Endothelial cell of umbilical vein (primary cell): ENCODE results near the gene ITFG1. TPM values are rescaled to one million over a fixed set of nuclear protein-coding genes. Genes with fewer than 3 reads are reported as not detected.

Source experiments
- BruUV-seq: library from RNA; stranded (reverse); fragments of 400-500 nt; replicated peaks from 2 replicates; lab custom pipeline; 2021; lab: Mats Ljungman, UMichigan
- CTCF ChIA-PET: fragments of 300-600, 350-600 bp; sonication (Branson Sonifier 250); formaldehyde crosslinking; loops from one replicate; lab custom pipeline; 2021; ENCODE audit warnings: antibody characterized with exemption, inconsistent platforms; lab: Charles Lee
- POLR2A ChIA-PET: fragments of 300-600, 350-600 bp; sonication (Branson Sonifier 250); formaldehyde crosslinking; loops from one replicate; lab custom pipeline; 2021; ENCODE audit warnings: antibody characterized with exemption, inconsistent platforms; lab: Charles Lee
- DNase-seq: peaks from one replicate; pipeline ENCODE4 v3.0.0-alpha.2; 2011; ENCODE audit warnings: low read depth, low spot score
- FAIRE-seq: peaks from 2 replicates; lab custom pipeline; 2011; peaks lifted over from hg19 to GRCh38; lab: Jason Lieb, UNC
- H2AFZ ChIP-seq: 2 replicates; pipeline ENCODE4 v1.6.0; 2012; ENCODE audit warnings: low read depth, low read length, control low read depth, inconsistent platforms
- H3K27ac ChIP-seq: 2 replicates; pipeline ENCODE4 v1.5.1; 2011; ENCODE audit warnings: low read depth, mild to moderate bottlenecking, control low read depth, low read length, moderate library complexity; ENCODE audit not compliant: insufficient read depth
- H3K27me3 ChIP-seq, 2 experiments: 2 replicates each; pipeline versions ENCODE4 v1.6.0 to v1.6.1; 2011; ENCODE audit warnings: low read length in 2 of 2, mixed read lengths in 1 of 2; ENCODE audit not compliant: control insufficient read depth in 2 of 2, insufficient read depth in 2 of 2
- H3K36me3 ChIP-seq, 2 experiments: 2 replicates in 1 of 2; 3 replicates in 1 of 2; pipeline ENCODE4 v1.5.1; 2011; ENCODE audit warnings: low read length in 2 of 2, mild to moderate bottlenecking in 1 of 2, moderate library complexity in 1 of 2; ENCODE audit not compliant: control insufficient read depth in 2 of 2, insufficient read depth in 2 of 2; ENCODE audit errors: extremely low read depth in 1 of 2
- H3K4me1 ChIP-seq: 3 replicates; pipeline ENCODE4 v1.5.1; 2011; ENCODE audit warnings: mild to moderate bottlenecking, low read length; ENCODE audit not compliant: control insufficient read depth, insufficient read depth; ENCODE audit errors: extremely low read depth
- H3K4me2 ChIP-seq: 2 replicates; pipeline ENCODE4 v1.6.1; 2011; ENCODE audit warnings: low read length, control low read depth, mixed read lengths; ENCODE audit not compliant: insufficient read depth
- H3K4me3 ChIP-seq, 3 experiments: fragments of 200-600 bp in 1 of 3; sonication (generic), shearing (Covaris generic) in 1 of 3; replicated peaks in 1 of 3; 2 replicates each; pipeline ENCODE4 v1.5.1; 2011 to 2016; ENCODE audit warnings: control low read depth in 3 of 3, low read length in 3 of 3, mild to moderate bottlenecking in 2 of 3, inconsistent platforms in 1 of 3, low read depth in 1 of 3, moderate library complexity in 1 of 3; ENCODE audit not compliant: insufficient read depth in 1 of 3
- H3K79me2 ChIP-seq: 2 replicates; pipeline ENCODE4 v1.6.0; 2012; ENCODE audit warnings: low read length, inconsistent platforms; ENCODE audit not compliant: control insufficient read depth, insufficient read depth
- H3K9ac ChIP-seq: replicated peaks from 2 replicates; pipeline ENCODE3; 2011; ENCODE audit warnings: low read length, control low read depth; ENCODE audit not compliant: insufficient read depth; ENCODE audit errors: extremely low read depth
- H3K9me1 ChIP-seq: replicated peaks from 3 replicates; pipeline ENCODE4 v1.6.0; 2011; ENCODE audit warnings: mild to moderate bottlenecking, low read length; ENCODE audit not compliant: control insufficient read depth, insufficient read depth; ENCODE audit errors: extremely low read depth
- H3K9me3 ChIP-seq: replicated peaks from 2 replicates; pipeline ENCODE4 v1.5.1; 2012; ENCODE audit warnings: low read length, inconsistent platforms; ENCODE audit not compliant: control insufficient read depth, insufficient read depth
- H4K20me1 ChIP-seq: replicated peaks from 2 replicates; pipeline ENCODE3; 2011; ENCODE audit warnings: mild to moderate bottlenecking, low read length; ENCODE audit not compliant: control insufficient read depth, insufficient read depth; ENCODE audit errors: extremely low read depth
- EZH2 ChIP-seq: IDR thresholded peaks from 2 replicates; pipeline ENCODE4 v1.6.1; 2012; ENCODE audit warnings: borderline replicate concordance, low read depth, mild to moderate bottlenecking, moderate library complexity, low read length, inconsistent platforms; ENCODE audit not compliant: severe bottlenecking
- FOS ChIP-seq: IDR thresholded peaks from 2 replicates; pipeline ENCODE4 v1.6.1; 2011; ENCODE audit warnings: mild to moderate bottlenecking, low read length, moderate library complexity, borderline replicate concordance; ENCODE audit not compliant: insufficient read depth
- GATA2 ChIP-seq: IDR thresholded peaks from 2 replicates; pipeline ENCODE4 v1.7.0; 2011; ENCODE audit warnings: low read depth, mild to moderate bottlenecking, moderate library complexity, mixed read lengths, low read length; ENCODE audit not compliant: insufficient read length, insufficient read depth
- JUN ChIP-seq: IDR thresholded peaks from 2 replicates; pipeline ENCODE4 v1.6.1; 2011; ENCODE audit warnings: borderline replicate concordance, low read depth; ENCODE audit not compliant: insufficient read length, insufficient read depth
- MYC ChIP-seq: IDR thresholded peaks from one replicate; pipeline ENCODE4 v1.6.1; 2011; ENCODE audit warnings: mild to moderate bottlenecking, low read depth, low read length
- POLR2A ChIP-seq: IDR thresholded peaks from 2 replicates; pipeline ENCODE4 v1.6.1; 2012; ENCODE audit warnings: low read depth, mild to moderate bottlenecking, control low read depth, low read length
- POLR2AphosphoS5 ChIP-seq: IDR thresholded peaks from 2 replicates; pipeline ENCODE4 v1.6.1; 2012; ENCODE audit warnings: low read depth, mild to moderate bottlenecking, control low read depth, low read length, moderate library complexity; ENCODE audit not compliant: insufficient read depth
- dilution Hi-C: fragments of 300-500 bp; cut with MboI; formaldehyde crosslinking; loops from one replicate; pipeline ENCODE4 v1.15.0; 2019; ENCODE audit warnings: low sequenced_read_pairs; ENCODE audit not compliant: extremely low pct_ligation_motif_present
- intact Hi-C: fragments of 100-400 bp; cut with micrococcal nuclease; formaldehyde crosslinking; loops from one replicate; pipeline ENCODE4 v1.10.0; 2022
- polyA plus RNA-seq, 4 experiments: library from polyadenylated mRNA; depleted of rRNA in 3 of 4; stranded (reverse) in 3 of 4; unstranded in 1 of 4; fragments of >200 nt; gene quantifications; 2 replicates each; pipeline versions ENCODE4 v1.2.1 to v1.2.3, GENCODE V29; 2011 to 2012; ENCODE audit warnings: missing spikeins in 1 of 4
- total RNA-seq: library from RNA; stranded (reverse); gene quantifications from 2 replicates; pipeline ENCODE4 v1.2.3, GENCODE V29; 2021
- TF ChIP-seq, protein P1 (sequence below): IDR thresholded peaks from 2 replicates; pipeline ENCODE4 v1.6.1; 2011; ENCODE audit not compliant: insufficient read depth, insufficient read length
- TF ChIP-seq, protein P2 (sequence below), 2 donors: IDR thresholded peaks; 1 replicate in 1 of 2; 2 replicates in 1 of 2; pipeline ENCODE4 v1.5.1; 2011; ENCODE audit warnings: low read length in 2 of 2, mild to moderate bottlenecking in 2 of 2, moderate library complexity in 2 of 2, control low read depth in 1 of 2, inconsistent platforms in 1 of 2, low read depth in 1 of 2; ENCODE audit not compliant: insufficient read depth in 1 of 2; ENCODE audit errors: extremely low read depth in 1 of 2

The ITFG1 gene
- total and polyA plus RNA-seq, 2 donors (not counting 3 experiments of a cell fraction or from before 2014, with no cell fraction given) = 32.1 to 44.2 TPM

DNA sequence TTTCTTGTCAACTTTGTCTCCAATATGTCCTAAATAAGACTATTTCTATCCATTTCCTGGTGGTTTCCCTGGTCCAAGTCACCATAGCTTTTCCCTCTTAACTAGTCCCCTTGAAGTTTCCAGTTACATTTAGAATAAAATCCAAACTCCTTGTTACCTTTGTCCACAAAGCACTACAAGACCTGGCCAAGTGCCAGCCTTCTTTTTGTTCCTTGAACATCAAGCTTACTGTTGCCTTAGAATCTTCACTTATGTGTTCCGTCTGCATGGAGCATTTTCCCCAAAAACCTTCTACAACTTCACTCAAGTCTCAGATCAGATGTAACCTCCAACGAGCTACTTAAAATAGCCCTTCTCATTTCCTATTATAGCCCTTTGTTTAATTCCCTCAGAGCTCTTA is 101.4 kb downstream of the ITFG1 start:
- ChIA-PET CTCF (no interaction called here), POLR2A (no interaction called here)
- Histone ChIP-seq H3K9ac (no peak overlapping the region), H3K4me3 (no peak overlapping the region), H2AFZ (no peak overlapping the region), H3K9me3 (no peaks in the 10 kb centered on the region), H3K4me1 (peaks cover 8% of the 10 kb centered on the region), H3K9me1 (no peaks in the 10 kb centered on the region), H3K27me3 (no peaks in the 10 kb centered on the region), H4K20me1 (no peaks in the 10 kb centered on the region), H3K4me2 (no peak overlapping the region), H3K79me2 (no peaks in the 10 kb centered on the region), H3K27ac (no peak overlapping the region), H3K36me3 (no peaks in the 10 kb centered on the region)
- intact Hi-C loops (no loop called here), dilution Hi-C loops (no loop called here)
- FAIRE-seq (no peak), DNase-seq (peak; percentile 4)
- no peak for TF ChIP-seq GATA2
- TF ChIP-seq POLR2A = no peak
- no peak for TF ChIP-seq EZH2
- TF ChIP-seq, protein P1, sequence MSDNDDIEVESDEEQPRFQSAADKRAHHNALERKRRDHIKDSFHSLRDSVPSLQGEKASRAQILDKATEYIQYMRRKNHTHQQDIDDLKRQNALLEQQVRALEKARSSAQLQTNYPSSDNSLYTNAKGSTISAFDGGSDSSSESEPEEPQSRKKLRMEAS = no peak
- TF ChIP-seq MYC = no peak
- TF ChIP-seq FOS = no peak
- TF ChIP-seq JUN = no peak
- TF ChIP-seq, protein P2, sequence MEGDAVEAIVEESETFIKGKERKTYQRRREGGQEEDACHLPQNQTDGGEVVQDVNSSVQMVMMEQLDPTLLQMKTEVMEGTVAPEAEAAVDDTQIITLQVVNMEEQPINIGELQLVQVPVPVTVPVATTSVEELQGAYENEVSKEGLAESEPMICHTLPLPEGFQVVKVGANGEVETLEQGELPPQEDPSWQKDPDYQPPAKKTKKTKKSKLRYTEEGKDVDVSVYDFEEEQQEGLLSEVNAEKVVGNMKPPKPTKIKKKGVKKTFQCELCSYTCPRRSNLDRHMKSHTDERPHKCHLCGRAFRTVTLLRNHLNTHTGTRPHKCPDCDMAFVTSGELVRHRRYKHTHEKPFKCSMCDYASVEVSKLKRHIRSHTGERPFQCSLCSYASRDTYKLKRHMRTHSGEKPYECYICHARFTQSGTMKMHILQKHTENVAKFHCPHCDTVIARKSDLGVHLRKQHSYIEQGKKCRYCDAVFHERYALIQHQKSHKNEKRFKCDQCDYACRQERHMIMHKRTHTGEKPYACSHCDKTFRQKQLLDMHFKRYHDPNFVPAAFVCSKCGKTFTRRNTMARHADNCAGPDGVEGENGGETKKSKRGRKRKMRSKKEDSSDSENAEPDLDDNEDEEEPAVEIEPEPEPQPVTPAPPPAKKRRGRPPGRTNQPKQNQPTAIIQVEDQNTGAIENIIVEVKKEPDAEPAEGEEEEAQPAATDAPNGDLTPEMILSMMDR (IDR thresholded peaks at IDR 0.05; ENCODE audit: extremely low read depth in 1 of 2, insufficient read depth in 1 of 2, low read depth in 1 of 2, low read length in 2 of 2) = no peak
- no peak for TF ChIP-seq POLR2AphosphoS5
- BruUV-seq = no TSS peak
